ENCODE results near the gene TTLL10.

DNA sequence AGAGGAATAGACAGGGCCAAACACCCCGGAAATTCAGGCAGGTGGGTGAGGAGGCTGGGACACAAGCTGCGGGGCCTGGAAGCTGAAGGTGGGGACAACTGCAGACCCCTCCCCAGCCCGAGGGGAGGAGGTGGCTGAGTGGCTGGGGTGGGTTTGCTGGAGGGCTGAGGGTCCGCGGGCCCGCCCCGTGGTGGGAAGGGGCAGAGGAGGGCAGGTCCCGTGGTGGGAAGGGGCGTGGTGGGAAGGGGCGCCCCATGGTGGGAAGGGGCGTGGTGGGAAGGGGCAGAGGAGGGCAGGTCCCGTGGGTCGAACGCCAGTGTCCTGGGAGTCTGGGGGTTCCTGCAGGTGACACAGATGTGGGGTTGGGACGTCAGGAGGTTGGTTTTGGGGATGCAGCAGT lies 24.3 kb upstream of the TTLL10 start:
- TF ChIP-seq POLR2AphosphoS5 (IDR thresholded peaks at IDR 0.05; ENCODE audit: low read depth, low read length): no peak
- TF ChIP-seq SPI1 (IDR thresholded peaks at IDR 0.05; ENCODE audit: low read depth, low read length): no peak
- TF ChIP-seq TAF1 (IDR thresholded peaks at IDR 0.05; ENCODE audit: low read depth, low read length): no peak
- no peak for TF ChIP-seq POLR2A (IDR thresholded peaks at IDR 0.05; ENCODE audit: low read depth, low read length)
